HG03045 (cell line): ENCODE measurements around the gene SPATA18.
"Not testable (repeated sequence)": the region's sequence is repeated elsewhere in the genome, so short reads cannot be mapped to it uniquely, and the experiment has no call there.

Experiments used
- ATAC-seq: cut with Tn5 transposase; IDR thresholded peaks from one replicate; pipeline ENCODE4 v1.9.1; 2021; ENCODE audit warnings: mild to moderate bottlenecking, moderate library complexity; ENCODE audit not compliant: unreplicated experiment

Gene SPATA18

DNA sequence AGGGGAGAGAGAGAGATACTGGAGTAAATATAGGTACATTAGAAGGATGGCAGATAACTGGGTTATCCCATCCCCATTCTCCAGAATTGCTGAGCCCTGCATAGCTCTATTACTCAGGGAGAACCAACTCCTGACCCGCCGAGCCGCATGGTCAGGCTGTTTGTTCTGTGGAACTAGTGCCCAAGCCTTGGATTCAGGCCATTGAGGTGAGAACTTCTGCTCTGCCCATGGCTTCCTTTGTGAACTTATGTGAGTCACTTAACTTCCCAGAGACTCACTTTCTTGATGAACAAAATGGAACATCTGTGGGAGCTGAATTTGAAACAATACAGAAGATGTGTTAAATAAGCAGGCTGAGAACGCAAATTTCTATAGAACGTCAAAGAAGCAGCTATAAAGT is 54.2 kb downstream of the SPATA18 start:
- ATAC-seq: no peak

DNA sequence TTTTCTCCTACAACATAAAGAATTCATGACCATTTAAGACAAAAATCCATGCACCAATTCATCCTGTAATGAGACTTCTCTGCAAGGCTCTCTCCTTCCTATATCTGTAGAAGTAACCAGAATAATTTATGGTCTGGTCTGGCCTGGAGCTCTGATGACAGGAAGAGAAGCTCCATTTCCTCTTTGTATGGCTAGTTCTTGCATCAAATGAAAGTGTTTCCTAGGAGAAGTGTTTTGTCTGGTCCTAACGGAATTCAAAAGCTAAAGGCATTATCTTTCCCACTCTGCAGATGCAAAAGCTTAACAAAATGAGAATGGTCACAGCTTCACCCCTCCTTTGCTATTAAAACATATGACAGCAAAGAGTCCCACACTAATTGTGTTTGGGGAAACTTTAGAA is 55.1 kb downstream of the SPATA18 start:
- ATAC-seq: no peak

DNA sequence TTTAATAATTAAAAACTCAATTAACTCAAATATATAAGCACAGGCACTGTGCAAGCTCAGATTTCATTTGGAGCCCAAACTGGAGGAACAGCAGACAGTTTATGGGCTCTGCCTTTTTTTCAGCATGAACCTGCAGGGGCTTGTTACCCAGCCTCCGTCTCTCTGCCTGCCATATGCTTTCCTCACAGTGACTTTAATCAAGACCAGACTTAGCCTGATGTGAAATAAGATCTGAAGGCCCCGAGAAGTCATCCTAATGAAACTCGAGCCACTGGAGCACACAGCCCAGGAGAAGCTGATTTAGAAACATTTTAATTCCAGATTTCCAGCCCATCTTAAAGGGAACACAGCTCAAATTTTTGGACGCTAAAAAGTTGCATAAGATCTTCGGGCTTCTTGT is 55.6 kb downstream of the SPATA18 start:
- ATAC-seq: no peak

DNA sequence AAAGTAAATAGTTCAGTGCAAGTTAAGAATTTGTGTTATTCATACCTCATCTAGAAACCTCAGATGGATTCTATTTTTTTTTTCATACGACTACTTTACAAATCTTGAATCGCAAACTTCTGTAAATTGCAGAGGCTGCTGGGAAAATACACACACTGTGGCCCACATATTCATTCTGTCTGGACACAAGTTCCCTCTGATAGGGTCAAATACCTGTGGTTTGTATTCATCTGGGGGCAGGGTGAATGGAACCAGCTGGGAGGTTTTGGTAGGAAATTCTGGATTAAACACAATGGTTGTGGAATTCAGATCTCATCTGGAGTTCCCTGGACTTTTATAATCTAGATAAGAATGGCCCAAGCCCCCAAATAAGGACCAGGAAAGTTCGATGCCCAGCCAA is 56.2 kb downstream of the SPATA18 start:
- no peak for ATAC-seq

DNA sequence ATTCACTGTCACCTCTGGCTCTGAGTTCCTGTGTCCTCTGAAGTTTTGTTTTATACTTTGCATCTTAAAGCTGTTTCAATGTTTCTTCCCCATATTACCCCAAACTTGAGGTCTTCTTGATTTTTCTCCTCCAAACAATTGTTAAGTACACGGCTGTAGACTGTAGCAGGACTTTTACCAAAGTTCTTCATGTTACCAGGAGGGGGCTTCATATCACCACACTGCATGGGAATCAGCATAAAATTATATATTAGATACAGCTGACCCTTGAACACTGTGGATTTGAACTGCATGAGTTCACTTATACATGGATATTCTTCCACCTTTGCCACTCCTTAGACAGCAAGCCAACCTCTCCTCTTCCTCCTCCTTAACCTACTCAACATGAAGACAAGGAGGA is 56.6 kb downstream of the SPATA18 start:
- ATAC-seq: no peak

DNA sequence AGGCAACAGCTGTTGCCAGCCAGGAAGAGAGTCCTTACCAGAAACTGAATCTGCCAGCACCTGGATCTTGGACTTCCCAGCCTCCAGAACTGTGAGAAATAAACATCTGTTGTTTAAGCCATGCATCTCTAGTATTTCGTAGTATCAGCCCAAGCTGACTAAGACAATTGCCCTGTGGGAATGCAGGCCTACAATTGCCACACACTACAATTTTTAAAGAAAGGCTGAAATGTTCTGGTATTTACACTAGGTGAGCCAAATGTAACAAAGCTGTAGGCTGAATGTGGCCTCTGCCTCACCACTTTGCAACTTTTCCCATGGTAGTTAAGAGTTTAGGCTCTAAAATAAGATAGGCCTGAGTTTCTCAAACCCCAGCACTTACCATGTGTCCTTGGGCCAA is 59.1 kb downstream of the SPATA18 start:
- no peak for ATAC-seq

DNA sequence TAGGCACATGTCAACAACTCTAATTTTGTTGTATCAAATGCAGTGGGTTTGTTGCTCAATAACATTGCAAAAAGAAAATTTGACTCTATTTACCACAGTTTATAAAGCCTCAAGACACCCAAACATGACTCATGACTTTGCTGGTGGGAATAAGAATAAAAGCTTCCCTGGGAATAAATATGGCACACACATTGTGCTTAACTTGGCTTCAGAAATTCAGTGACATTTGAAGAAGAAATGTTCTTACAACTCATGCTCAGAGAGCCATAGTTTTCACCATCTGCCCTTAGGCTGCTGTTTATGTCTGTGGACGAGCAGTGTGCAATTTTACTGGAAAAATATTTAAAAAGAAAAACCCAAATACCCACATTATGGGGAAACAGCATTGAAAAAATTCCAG is 60.9 kb downstream of the SPATA18 start:
- ATAC-seq: no peak

DNA sequence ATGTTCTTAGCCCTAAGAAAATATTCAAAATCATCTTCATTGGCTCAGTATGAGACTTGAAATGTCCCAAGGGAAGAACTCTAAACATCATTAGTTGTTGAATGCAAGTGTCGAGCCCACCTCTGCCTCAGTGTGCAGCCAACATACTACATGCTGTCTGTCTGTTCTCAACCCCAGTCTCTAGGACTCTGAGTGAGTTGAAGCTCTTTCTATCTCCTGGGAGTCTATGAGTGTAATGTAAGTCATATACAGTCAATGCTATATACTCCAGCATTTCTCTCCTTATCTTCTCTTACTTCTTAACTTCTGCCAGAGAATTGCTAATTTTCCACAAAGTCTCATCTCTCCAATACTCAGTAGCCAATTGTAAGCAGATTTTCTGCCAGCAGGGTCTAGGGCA is 61.3 kb downstream of the SPATA18 start:
- ATAC-seq: no peak

DNA sequence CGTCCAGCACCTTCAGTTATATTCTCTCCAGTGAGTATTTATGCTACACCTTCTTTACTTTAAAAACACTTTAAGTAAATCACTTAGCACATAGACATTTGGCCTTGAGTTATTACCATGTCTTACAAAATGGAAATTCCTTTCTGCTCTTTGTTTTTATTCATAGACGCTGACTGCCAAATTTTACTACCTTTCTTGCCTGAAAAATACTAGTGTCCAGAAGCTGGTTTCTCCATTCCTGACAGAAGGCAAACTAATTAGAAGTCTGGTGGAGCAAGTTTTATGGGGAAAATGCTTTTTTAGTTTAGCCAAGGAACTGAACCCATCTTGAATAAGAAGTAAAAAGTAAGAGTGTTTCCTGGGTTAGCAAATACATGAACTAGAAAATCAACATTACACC is 65.5 kb downstream of the SPATA18 start:
- no peak for ATAC-seq

DNA sequence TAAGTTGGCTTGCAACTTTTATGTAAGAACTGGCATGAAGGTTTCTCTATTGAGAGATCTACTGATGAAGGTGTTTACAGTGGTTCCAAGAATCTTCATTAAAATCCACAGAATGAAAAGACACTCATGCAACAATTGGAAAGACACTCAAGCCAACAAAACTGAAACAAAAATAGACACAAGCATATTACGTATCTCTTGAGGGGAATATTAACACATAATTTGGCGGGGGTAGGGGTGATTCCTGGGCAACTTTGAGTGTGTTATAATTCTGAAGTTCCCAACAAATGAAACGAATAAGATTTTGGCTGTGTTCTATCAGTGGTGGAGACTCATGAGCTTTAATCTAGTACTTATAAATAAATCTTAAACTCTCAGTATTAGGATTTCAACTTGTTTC is 75.1 kb downstream of the SPATA18 start:
- ATAC-seq: no peak

DNA sequence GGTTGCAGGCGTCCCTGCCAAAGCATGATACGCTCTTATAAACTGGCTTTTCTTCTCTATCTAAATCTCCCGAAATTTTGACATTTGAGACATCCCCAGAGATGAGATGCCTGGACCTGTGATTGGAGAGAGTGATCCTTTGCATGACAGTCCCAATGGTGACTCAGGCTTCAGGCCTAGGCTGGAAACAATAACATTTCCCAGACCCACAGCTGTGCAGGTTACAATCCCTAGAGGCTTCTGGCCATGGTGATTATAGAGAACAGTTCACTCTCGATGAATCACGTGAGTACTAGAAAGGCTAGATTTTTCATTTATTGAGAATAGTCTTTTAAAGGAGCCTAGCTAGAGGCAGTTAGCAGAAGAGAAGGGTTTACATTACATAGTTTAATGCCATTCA is 75.9 kb downstream of the SPATA18 start:
- no peak for ATAC-seq

DNA sequence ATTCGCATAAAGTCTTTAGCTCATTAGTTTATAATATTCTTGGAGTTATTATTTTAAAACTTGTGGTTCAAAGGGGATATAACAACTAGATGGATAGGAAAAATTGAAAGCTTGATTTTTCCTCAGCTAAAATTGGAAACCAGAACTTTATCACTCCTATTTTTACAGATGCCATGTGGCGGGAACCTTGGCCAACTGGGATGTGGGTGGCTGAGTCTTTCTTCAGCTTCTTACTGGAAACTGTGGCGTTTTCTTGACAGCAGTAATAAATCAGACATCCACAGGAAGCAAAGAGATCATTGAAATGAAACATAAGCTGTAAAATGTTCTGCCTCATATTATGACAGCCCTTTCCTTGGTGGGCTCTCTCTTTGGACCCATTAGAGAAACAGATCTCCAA is 84.1 kb downstream of the SPATA18 start:
- ATAC-seq: no peak

DNA sequence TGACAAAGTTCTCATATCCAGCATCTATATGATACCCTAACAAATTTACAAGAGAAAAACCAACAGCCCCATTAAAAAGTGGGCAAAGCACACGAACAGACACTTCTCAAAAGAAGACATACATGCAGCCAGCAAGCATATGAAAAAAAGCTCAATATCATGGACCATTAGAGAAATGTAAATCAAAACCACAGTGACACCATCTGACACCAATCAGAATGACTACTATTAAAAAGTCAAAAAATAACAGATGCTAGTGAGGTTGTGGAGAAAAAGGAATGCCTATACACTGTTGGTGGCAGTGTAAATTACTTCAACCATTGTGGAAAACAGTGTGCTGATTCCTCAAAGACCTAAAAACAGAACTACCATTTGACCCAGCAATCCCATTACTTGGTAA is 86.0 kb downstream of the SPATA18 start:
- ATAC-seq: not testable (repeated sequence)

DNA sequence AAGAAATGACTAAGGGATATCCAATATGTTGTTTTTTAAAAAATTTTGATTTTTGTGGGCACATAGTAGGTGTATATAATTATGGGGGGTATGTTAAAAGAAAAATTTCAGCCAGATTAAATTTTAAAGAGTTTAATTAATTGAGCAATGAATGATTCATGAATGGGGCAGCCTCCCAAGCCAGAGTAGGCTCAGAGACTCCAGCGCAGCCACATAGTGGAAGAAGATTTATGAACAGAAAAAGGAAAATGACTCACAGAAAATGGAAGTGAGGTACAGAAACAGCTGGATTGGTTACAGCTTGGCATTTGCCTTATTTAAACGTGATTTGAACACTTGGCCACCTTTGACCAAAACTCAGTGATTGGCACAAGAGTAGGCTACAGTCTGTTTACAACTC is 91.7 kb downstream of the SPATA18 start:
- no peak for ATAC-seq

DNA sequence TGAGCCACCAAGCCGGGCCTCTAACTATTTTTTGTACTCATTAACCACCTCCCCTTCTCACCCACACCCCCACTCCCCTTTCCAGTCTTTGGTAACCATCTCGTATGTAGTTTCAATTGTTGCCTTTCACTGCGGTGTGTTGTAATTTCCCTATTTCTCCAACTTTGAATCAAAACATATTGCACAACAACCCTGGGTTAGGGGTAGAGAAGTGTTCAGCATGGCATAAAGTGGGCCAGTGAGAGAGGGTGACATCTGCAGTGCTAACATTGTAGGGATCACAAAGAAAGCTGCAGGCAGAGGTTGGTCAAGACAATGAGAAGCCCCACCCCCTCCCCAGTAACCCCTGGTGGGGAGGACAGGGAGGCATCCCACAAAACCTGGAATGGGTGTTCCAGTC is 92.7 kb downstream of the SPATA18 start:
- no peak for ATAC-seq

DNA sequence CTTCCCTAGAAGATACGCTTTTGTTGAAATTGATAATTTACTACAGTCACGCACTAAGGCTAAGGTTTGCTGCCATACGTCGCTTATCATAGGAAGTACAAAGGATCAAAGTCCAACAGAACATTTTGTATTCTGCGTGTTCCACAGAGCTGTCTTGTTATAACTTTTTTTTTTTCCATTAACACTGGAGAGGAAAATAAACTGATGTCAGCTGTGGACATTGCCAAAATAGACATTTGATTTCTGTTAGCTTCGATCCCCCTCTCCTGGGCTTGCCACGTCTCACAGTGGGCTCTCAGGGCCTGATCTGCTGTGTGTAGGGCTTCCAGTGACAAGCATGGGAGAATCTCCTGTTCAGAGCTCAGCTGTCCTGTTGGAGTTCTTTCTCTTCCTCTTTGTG is 93.3 kb downstream of the SPATA18 start:
- ATAC-seq: no peak
